GM13977 (cell line): ENCODE data around the gene WBP4.
A peak's percentile ranks its signal among the peaks of the same experiment; 100 is the strongest.

Experiments
- DNase-seq: peaks from one replicate; pipeline ENCODE4 v3.0.0; 2012; ENCODE audit warnings: low spot score
- CTCF ChIP-seq: IDR thresholded peaks from 2 replicates; pipeline ENCODE4 v1.5.1; 2012; ENCODE audit warnings: mild to moderate bottlenecking, control low read depth; ENCODE audit not compliant: insufficient read depth; ENCODE audit errors: extremely low read depth, missing control alignments
- in situ Hi-C: fragments of 300-500 bp; cut with MboI; formaldehyde crosslinking; loops from one replicate; pipeline ENCODE4 v1.12.0; 2022; ENCODE audit warnings: low sequenced_read_pairs, low pct_unique_long_range_greater_than_20kb, mixed read lengths, inconsistent platforms; ENCODE audit not compliant: unreplicated experiment

The WBP4 gene

GRCh38 chr13:41048640-41049039 lies 12.7 kb upstream of the WBP4 start:
- DNase-seq: no peak
- in situ Hi-C loops: no loop called here
- TF ChIP-seq CTCF: no peak

- no peak for DNase-seq
- in situ Hi-C loops: no loop called here
- no peak for TF ChIP-seq CTCF
These were observed 11.5 kb upstream of the WBP4 start for GRCh38 chr13:41049480-41050440.

GRCh38 chr13:41052441-41052840 lies 8.9 kb upstream of the WBP4 start:
- DNase-seq: no peak
- in situ Hi-C loops: no loop called here
- no peak for TF ChIP-seq CTCF

- TF ChIP-seq CTCF: no peak
- in situ Hi-C loops: no loop called here
- peak; percentile 38 for DNase-seq
These were observed 7.9 kb upstream of the WBP4 start for GRCh38 chr13:41053384-41053826.

- DNase-seq: peak; percentile 41
- peak; percentile 54 for TF ChIP-seq CTCF
- in situ Hi-C loops: no loop called here
These were observed 7.0 kb upstream of the WBP4 start for GRCh38 chr13:41054212-41054877.

- in situ Hi-C loops: no loop called here
These were observed 6.2 kb upstream of the WBP4 start for GRCh38 chr13:41054919-41055619.

More at GRCh38 chr13:41054919-41055619, 6.2 kb upstream of the WBP4 start:
- no peak for DNase-seq
- peak; percentile 42 for TF ChIP-seq CTCF
